ENCODE measurements around the gene CMAS.

Gene CMAS

GRCh38 chr12:22101749-22102243 lies 55.8 kb downstream of the CMAS start:
- peak overlapping the region in 9 of 21 experiments; percentile 1 to 67 (median 24) for H3K27ac ChIP-seq

GRCh38 chr12:22103418-22103817 lies 57.4 kb downstream of the CMAS start:
- H3K27ac ChIP-seq, result no peak overlapping the region
- no peak overlapping the region for H3K4me3 ChIP-seq

More at GRCh38 chr12:22101749-22102243, 55.8 kb downstream of the CMAS start:
- no peak overlapping the region for H3K4me3 ChIP-seq

GRCh38 chr12:22105542-22105941 lies 59.5 kb downstream of the CMAS start:
- Histone ChIP-seq H3K4me3 (no peak overlapping the region), H3K27ac (no peak overlapping the region)

- H3K4me3 ChIP-seq, result no peak overlapping the region
- H3K27ac ChIP-seq, result no peak overlapping the region
These were observed 64.2 kb downstream of the CMAS start for GRCh38 chr12:22110176-22110575.

Data from skin epidermis (tissue), 12 donors.